GM21360 (cell line): Measurements from ENCODE around the gene OVCA2.

Source experiments
- ATAC-seq: cut with Tn5 transposase; IDR thresholded peaks from one replicate; pipeline ENCODE4 v1.9.1; 2021; ENCODE audit warnings: mild to moderate bottlenecking, moderate library complexity; ENCODE audit not compliant: unreplicated experiment

OVCA2 gene

GRCh38 chr17:2051933-2052559, 10.2 kb downstream of the OVCA2 start:
- no peak for ATAC-seq

DNA sequence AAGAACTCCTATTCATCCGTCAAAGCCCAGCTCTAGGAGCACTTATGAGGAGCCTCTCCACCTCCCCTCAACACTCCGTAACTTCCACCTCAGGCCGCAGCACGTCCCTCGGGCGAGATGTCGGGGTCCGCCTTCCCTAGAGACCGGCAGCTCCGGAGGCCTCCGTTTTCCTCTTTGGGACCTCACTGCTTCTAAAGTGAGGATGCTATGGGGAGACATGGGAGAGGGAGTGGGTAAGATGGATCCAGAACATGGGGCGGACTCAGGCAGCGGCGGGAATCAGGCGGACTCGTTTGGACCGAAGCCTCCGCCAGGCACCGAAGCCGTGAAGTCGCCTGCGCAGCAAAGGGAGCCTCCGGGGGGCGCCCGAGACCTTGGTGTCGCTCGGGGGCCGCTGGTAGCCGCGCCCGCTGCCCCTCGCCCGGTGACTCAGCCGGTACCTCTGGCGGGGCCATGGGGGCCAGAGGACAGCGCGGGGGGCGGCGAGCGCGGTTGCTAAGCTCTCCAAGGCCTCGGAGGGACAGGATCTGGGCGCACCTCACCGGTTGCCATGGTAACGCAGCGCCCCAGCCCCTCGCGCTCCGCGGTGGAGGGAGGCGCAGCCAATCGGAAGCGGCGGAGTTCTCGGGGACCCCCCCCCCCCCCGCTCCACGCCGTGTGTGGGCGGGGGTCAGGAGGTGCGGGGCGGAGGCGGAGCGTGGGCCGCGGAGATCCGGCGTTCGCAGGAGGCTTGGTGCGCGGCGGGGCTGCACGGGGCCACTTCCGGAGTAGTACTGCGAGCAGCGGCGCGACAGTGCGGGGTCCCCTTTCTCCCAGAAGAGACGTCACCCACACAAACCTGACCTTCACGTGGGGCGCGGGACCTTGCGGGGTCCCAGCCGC, 11.8 kb downstream of the OVCA2 start:
- no peak for ATAC-seq

- no peak for ATAC-seq
These were observed 12.4 kb downstream of the OVCA2 start for GRCh38 chr17:2054262-2054511.

GRCh38 chr17:2054512-2055291, 12.9 kb downstream of the OVCA2 start, which contains the start of gene HIC1:
TSS of gene HIC1 (plus strand) at chr17:2055103. CDS start at chr17:2056691, 1,588 bp downstream.
- ATAC-seq: peak; percentile 26

GRCh38 chr17:2055292-2056205, 13.7 kb downstream of the OVCA2 start:
- no peak for ATAC-seq

DNA sequence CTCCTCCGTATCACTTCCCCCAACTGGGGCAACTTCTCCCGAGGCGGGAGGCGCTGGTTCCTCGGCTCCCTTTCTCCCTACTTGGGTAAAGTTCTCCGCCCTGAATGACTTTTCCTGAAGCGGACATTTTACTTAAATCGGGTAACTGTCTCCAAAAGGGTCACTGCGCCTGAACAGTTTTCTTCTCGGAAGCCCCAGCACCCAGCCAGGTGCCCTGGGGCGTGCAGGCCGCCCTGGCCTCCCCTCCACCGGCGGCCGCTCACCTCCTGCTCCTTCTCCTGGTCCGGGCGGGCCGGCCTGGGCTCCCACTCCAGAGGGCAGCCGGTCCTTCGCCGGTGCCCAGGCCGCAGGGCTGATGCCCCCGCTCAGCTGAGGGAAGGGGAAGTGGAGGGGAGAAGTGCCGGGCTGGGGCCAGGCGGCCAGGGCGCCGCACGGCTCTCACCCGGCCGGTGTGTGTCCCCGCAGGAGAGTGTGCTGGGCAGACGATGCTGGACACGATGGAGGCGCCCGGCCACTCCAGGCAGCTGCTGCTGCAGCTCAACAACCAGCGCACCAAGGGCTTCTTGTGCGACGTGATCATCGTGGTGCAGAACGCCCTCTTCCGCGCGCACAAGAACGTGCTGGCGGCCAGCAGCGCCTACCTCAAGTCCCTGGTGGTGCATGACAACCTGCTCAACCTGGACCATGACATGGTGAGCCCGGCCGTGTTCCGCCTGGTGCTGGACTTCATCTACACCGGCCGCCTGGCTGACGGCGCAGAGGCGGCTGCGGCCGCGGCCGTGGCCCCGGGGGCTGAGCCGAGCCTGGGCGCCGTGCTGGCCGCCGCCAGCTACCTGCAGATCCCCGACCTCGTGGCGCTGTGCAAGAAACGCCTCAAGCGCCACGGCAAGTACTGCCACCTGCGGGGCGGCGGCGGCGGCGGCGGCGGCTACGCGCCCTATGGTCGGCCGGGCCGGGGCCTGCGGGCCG, 14.7 kb downstream of the OVCA2 start:
- no peak for ATAC-seq

- ATAC-seq: no peak
These were observed 15.4 kb downstream of the OVCA2 start for GRCh38 chr17:2057175-2057759.

GRCh38 chr17:2057760-2058585, 16.2 kb downstream of the OVCA2 start:
- ATAC-seq: no peak

DNA sequence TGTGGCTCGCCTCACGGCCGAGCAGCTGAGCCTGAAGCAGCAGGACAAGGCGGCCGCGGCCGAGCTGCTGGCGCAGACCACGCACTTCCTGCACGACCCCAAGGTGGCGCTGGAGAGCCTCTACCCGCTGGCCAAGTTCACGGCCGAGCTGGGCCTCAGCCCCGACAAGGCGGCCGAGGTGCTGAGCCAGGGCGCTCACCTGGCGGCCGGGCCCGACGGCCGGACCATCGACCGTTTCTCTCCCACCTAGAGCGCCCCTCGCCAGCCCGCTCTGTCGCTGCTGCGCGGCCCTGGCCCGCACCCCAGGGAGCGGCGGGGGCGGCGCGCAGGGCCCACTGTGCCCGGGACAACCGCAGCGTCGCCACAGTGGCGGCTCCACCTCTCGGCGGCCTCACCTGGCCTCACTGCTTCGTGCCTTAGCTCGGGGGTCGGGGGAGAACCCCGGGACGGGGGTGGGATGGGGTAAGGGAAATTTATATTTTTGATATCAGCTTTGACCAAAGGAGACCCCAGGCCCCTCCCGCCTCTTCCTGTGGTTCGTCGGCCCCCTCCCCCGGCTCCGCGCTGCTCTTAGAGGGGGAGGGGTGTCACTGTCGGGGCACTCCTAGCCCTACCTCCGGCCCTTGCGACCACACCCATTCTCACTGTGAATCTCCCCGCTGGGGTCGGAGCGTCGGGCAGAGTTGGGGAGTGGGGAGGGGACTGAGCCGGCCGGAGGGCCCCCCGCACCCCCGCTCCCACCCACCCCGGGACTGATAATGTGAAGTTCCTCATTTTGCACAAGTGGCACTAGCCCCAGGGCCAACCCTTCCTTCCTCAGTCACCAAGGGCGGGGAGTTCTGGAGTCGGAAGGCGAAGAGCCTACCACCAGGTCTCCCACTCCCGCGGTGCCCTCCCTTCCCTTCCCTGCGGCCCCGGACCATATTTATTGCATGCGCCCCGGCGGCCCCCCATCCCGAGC, 17.0 kb downstream of the OVCA2 start:
- no peak for ATAC-seq

DNA sequence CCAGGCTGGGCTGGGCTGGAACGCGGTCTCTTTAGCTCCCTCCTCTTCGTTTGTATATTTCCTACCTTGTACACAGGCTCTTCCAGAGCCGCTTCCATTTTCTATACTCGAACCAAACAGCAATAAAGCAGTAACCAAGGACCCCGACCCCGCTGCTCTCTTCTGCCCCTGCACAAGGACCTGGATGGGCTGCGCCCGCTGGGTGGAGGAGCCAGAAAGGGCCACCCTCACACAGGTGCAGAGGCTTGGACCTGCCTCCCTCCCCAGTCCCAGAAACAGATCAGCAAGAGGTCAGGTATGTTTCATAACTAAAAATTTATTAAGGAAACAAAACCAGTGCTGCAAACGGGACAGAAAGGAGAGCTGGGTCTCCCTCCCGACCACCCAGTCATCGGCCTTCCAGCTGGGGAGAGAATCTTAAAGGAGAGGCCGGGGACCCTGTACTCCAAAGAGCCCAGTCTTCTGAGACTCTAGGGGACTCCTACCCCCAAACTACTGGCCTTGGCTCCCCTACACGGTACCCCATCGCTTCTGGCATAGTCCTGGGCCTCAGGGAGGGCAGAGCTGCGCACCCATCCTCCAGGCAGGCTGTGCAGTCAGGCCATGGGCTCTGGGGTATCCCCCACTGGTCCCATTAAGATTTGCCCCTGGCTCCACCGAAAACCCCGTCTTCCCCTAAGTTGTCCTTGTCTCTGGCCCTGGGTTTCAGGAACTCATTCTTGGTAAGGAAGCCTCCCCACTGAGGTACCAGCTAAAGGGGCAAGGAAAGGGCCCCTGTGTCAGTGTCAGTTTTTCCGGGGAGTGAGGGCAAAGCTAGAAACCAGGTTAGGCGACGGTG, 17.9 kb downstream of the OVCA2 start:
- no peak for ATAC-seq

- ATAC-seq: no peak
These were observed 18.5 kb downstream of the OVCA2 start for GRCh38 chr17:2060385-2060658.

GRCh38 chr17:2060681-2061440, 19.0 kb downstream of the OVCA2 start:
- no peak for ATAC-seq

GRCh38 chr17:2061441-2061958, 19.7 kb downstream of the OVCA2 start:
- ATAC-seq: no peak

DNA sequence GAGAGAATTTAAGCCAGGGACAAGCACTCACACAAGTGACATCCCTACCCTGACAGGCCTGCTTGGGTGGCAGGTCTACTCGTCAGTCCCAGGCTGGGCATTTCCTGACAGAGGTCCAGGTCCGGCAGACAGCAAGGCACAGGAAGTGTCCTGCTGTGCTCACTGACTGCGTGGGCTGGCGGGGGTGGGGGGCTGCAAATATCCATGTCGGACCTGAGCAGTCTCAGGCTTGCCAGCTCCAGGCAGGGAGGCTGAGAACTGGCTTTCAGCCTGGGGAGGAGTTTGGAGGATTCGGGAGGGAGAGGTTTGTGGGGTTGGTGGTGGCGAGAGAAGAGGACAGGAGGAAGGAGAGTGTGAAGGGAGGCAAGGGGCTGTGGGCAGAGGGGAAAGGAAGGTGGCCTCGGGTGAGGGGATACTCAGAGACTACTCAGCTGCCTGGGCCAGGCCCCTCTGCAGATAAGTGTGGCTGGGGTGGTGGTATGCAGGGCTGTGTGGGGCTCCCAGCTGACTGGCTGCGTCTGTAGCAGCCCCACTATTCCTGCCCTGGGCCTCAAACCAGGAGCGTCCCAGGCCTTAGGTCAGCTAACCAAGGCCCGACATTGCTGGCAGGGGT, 20.9 kb downstream of the OVCA2 start:
- ATAC-seq: no peak
